Osteoblast (primary cell): ENCODE results near the gene RARG. TPM values are rescaled to one million over a fixed set of nuclear protein-coding genes. Genes with fewer than 3 reads are reported as not detected.
"Not testable (repeated sequence)": the region's sequence is repeated elsewhere in the genome, so short reads cannot be mapped to it uniquely, and the experiment has no call there.

Experiments used
- DNase-seq: peaks from one replicate; pipeline ENCODE4 v3.0.0; 2011; ENCODE audit warnings: low spot score, mixed read lengths; ENCODE audit not compliant: insufficient read length; ENCODE audit errors: missing footprints
- H2AFZ ChIP-seq: 2 replicates; pipeline ENCODE4 v1.6.0; 2011; ENCODE audit warnings: mild to moderate bottlenecking, low read length
- H3K27ac ChIP-seq: 2 replicates; pipeline ENCODE4 v1.5.1; 2011; ENCODE audit warnings: mild to moderate bottlenecking, low read depth, low read length, moderate library complexity
- H3K27me3 ChIP-seq: 2 replicates; pipeline ENCODE4 v1.6.0; 2012; ENCODE audit warnings: mild to moderate bottlenecking, control low read depth, inconsistent platforms, low read length, moderate library complexity; ENCODE audit not compliant: insufficient read depth
- H3K36me3 ChIP-seq: 2 replicates; pipeline ENCODE4 v1.5.1; 2011; ENCODE audit warnings: mild to moderate bottlenecking, low read length, control low read depth, moderate library complexity; ENCODE audit not compliant: insufficient read depth
- H3K4me1 ChIP-seq: 2 replicates; pipeline ENCODE4 v1.5.1; 2011; ENCODE audit warnings: mild to moderate bottlenecking, low read length, control low read depth, moderate library complexity; ENCODE audit not compliant: insufficient read depth
- H3K4me2 ChIP-seq: 2 replicates; pipeline ENCODE4 v1.6.0; 2011; ENCODE audit warnings: mild to moderate bottlenecking, low read length; ENCODE audit not compliant: insufficient read depth
- H3K4me3 ChIP-seq: fragments of 200-600 bp; sonication (generic); 3 replicates; pipeline ENCODE4 v1.5.1; 2012; ENCODE audit warnings: mild to moderate bottlenecking, low read length, inconsistent platforms; ENCODE audit not compliant: insufficient read depth
- H3K79me2 ChIP-seq: 2 replicates; pipeline ENCODE4 v1.6.0; 2012; ENCODE audit warnings: mild to moderate bottlenecking, low read length, control low read depth, inconsistent platforms; ENCODE audit not compliant: insufficient read depth
- H3K9me3 ChIP-seq: 2 replicates; pipeline ENCODE4 v1.5.1; 2011; ENCODE audit warnings: low read depth, low read length, control low read depth
- H4K20me1 ChIP-seq: 2 replicates; pipeline ENCODE4 v1.6.0; 2012; ENCODE audit warnings: mild to moderate bottlenecking, low read length, control low read depth; ENCODE audit not compliant: insufficient read depth
- CTCF ChIP-seq: IDR thresholded peaks from 2 replicates; pipeline ENCODE4 v1.5.1; 2011; ENCODE audit warnings: mild to moderate bottlenecking, low read depth, low read length, moderate library complexity; ENCODE audit errors: extremely low read depth
- total RNA-seq: library from RNA; depleted of rRNA; stranded (reverse); fragments of >200 nt; gene quantifications from 2 replicates; pipeline ENCODE4 v1.2.3, GENCODE V29; 2012

Gene RARG
- total RNA-seq, 1 donor, result 49.9 TPM

GRCh38 chr12:53179687-53180219 lies 52.3 kb downstream of the RARG start:
- H2AFZ ChIP-seq, result peak overlapping the region; percentile 98
- H4K20me1 ChIP-seq, result peaks cover 21% of the 10 kb centered on the region
- peaks cover 35% of the 10 kb centered on the region for H3K79me2 ChIP-seq
- H3K9me3 ChIP-seq, result no peaks in the 10 kb centered on the region
- H3K4me1 ChIP-seq, result peaks cover 44% of the 10 kb centered on the region
- H3K27me3 ChIP-seq, result no peaks in the 10 kb centered on the region
- peak overlapping the region; percentile 98 for H3K4me2 ChIP-seq
- H3K4me3 ChIP-seq, result peak overlapping the region; percentile 88
- TF ChIP-seq CTCF, result no peak
- H3K36me3 ChIP-seq, result peaks cover 25% of the 10 kb centered on the region
- H3K27ac ChIP-seq, result peak overlapping the region; percentile 92
- no peak for DNase-seq

GRCh38 chr12:53178803-53179202 lies 53.2 kb downstream of the RARG start:
- Histone ChIP-seq H4K20me1 (peaks cover 15% of the 10 kb centered on the region), H3K36me3 (peaks cover 19% of the 10 kb centered on the region)

GRCh38 chr12:53177447-53177846 lies 54.6 kb downstream of the RARG start:
- H3K4me1 ChIP-seq, result peaks cover 49% of the 10 kb centered on the region
- not testable (repeated sequence) for DNase-seq

More at GRCh38 chr12:53178803-53179202, 53.2 kb downstream of the RARG start:
- not testable (repeated sequence) for H3K27ac ChIP-seq, H3K27me3 ChIP-seq, H3K4me2 ChIP-seq, H3K4me3 ChIP-seq, H2AFZ ChIP-seq, H3K9me3 ChIP-seq, DNase-seq
- Histone ChIP-seq H3K79me2 (peaks cover 27% of the 10 kb centered on the region), H3K4me1 (peaks cover 49% of the 10 kb centered on the region)

GRCh38 chr12:53176750-53177149 lies 55.3 kb downstream of the RARG start:
- no peak for DNase-seq
- Histone ChIP-seq H2AFZ (no peak overlapping the region), H3K4me1 (peaks cover 49% of the 10 kb centered on the region), H4K20me1 (peaks cover 1% of the 10 kb centered on the region), H3K4me2 (no peak overlapping the region), H3K9me3 (no peaks in the 10 kb centered on the region), H3K4me3 (no peak overlapping the region), H3K27ac (no peak overlapping the region), H3K79me2 (peaks cover 8% of the 10 kb centered on the region), H3K27me3 (no peaks in the 10 kb centered on the region), H3K36me3 (no peaks in the 10 kb centered on the region)
- no peak for TF ChIP-seq CTCF

More at GRCh38 chr12:53177447-53177846, 54.6 kb downstream of the RARG start:
- not testable (repeated sequence) for H3K4me2 ChIP-seq, H4K20me1 ChIP-seq, H3K27me3 ChIP-seq, H3K9me3 ChIP-seq, H3K27ac ChIP-seq, H3K36me3 ChIP-seq, H2AFZ ChIP-seq, H3K4me3 ChIP-seq
- peaks cover 15% of the 10 kb centered on the region for H3K79me2 ChIP-seq

- peak; percentile 30 for TF ChIP-seq CTCF
- H3K4me1 ChIP-seq, result peaks cover 51% of the 10 kb centered on the region
- peak; percentile 74 for DNase-seq
- peak overlapping the region; percentile 12 for H2AFZ ChIP-seq
- H4K20me1 ChIP-seq, result no peaks in the 10 kb centered on the region
- no peaks in the 10 kb centered on the region for H3K9me3 ChIP-seq
- peak overlapping the region; percentile 5 for H3K4me2 ChIP-seq
- H3K4me3 ChIP-seq, result no peak overlapping the region
- H3K79me2 ChIP-seq, result peaks cover 6% of the 10 kb centered on the region
- H3K27ac ChIP-seq, result peak overlapping the region; percentile 34
- no peaks in the 10 kb centered on the region for H3K27me3 ChIP-seq
- H3K36me3 ChIP-seq, result peaks cover 5% of the 10 kb centered on the region
These were observed 57.0 kb downstream of the RARG start for GRCh38 chr12:53174881-53175491.
